ENCODE results near the gene RNFT2. TPM values are rescaled to one million over a fixed set of nuclear protein-coding genes. Genes with fewer than 3 reads are reported as not detected.

Gene RNFT2
- total RNA-seq, 4 donors from 2014 or later: 0.31 to 0.54 TPM; not detected in 2

Small RNA genes lying within 50 kb of the gene (small RNA-seq; reads per million reads assigned to genes)
- 0 reads per million in 4 donors for gene RNU6-558P

Other genes with a start within 250 kb of the RNFT2 start
- gene MAP1LC3B2, start 178.9 kb upstream of the RNFT2 start, total RNA-seq: 1 to 10 TPM in 3 of 4 donors, not detected in 1; 1.1 to 1.8 (median 1.8) TPM
- gene SPRING1, start 246 bp upstream of the RNFT2 start, total RNA-seq: 10 to 100 TPM in 3 of 4 donors, 1 to 10 TPM in 1; 5.8 to 18.7 (median 13.4) TPM
- under 1 TPM in 3 of 4 donors, not detected in 1; under 0.01 to 0.45 (median 0.08) TPM for gene HRK, start 143.1 kb downstream of the RNFT2 start, total RNA-seq
- 10 to 100 TPM; 10.1 to 17.9 (median 13.7) TPM for gene FBXW8, start 172.6 kb downstream of the RNFT2 start, total RNA-seq

Data from gastroesophageal sphincter (tissue), 4 donors.